ENCODE measurements around the gene CYS1.

The CYS1 gene

GRCh38 chr2:10071176-10071575 lies 9.0 kb downstream of the CYS1 start:
- DNase-seq, result no peak

- DNase-seq, result no peak
Measured at GRCh38 chr2:10067881-10068280, 12.3 kb downstream of the CYS1 start.

GRCh38 chr2:10067330-10067729 lies 12.9 kb downstream of the CYS1 start:
- no peak for DNase-seq

GRCh38 chr2:10065773-10066055 lies 14.5 kb downstream of the CYS1 start:
- no peak for DNase-seq

GRCh38 chr2:10064932-10065772 lies 15.1 kb downstream of the CYS1 start:
- DNase-seq, result no peak

- no peak for DNase-seq
Measured at GRCh38 chr2:10063566-10063965, 16.6 kb downstream of the CYS1 start.

- no peak for DNase-seq
Measured at GRCh38 chr2:10062931-10063365, 17.3 kb downstream of the CYS1 start.

- no peak for DNase-seq
Measured at GRCh38 chr2:10061221-10061925, 18.8 kb downstream of the CYS1 start.

- no peak for DNase-seq
Measured at GRCh38 chr2:10059552-10060335, 20.5 kb downstream of the CYS1 start.

GRCh38 chr2:10059016-10059351 lies 21.2 kb downstream of the CYS1 start:
- no peak for DNase-seq

GRCh38 chr2:10058251-10059015 lies 21.8 kb downstream of the CYS1 start:
- DNase-seq, result no peak

GRCh38 chr2:10057231-10058107 lies 22.7 kb downstream of the CYS1 start:
- no peak for DNase-seq

GRCh38 chr2:10056439-10056838 lies 23.8 kb downstream of the CYS1 start:
- DNase-seq, result no peak

- DNase-seq, result no peak
Measured at GRCh38 chr2:10054976-10055375, 25.2 kb downstream of the CYS1 start.

GRCh38 chr2:10054424-10054823 lies 25.8 kb downstream of the CYS1 start:
- DNase-seq, result no peak

GRCh38 chr2:10053351-10053750 lies 26.9 kb downstream of the CYS1 start:
- no peak for DNase-seq

- DNase-seq, result no peak
Measured at GRCh38 chr2:10052216-10052615, 28.0 kb downstream of the CYS1 start.

- peak in 1 of 2 donors; percentile 61 for DNase-seq
Measured at GRCh38 chr2:10048501-10049171, 31.6 kb downstream of the CYS1 start.

- no peak for DNase-seq
Measured at GRCh38 chr2:10047616-10048500, 32.4 kb downstream of the CYS1 start.

- no peak for DNase-seq
Measured at GRCh38 chr2:10046931-10047330, 33.3 kb downstream of the CYS1 start.

All from bone marrow (tissue), 2 donors.